DMS53 (cell line): ENCODE data around the gene ITGB8.

ENCODE experiments used
- DNase-seq: peaks from one replicate; lab custom pipeline; 2025; lab: John Stamatoyannopoulos, UW

The ITGB8 gene

GRCh38 chr7:20340839-20341238 lies 10.1 kb downstream of the ITGB8 start:
- no peak for DNase-seq

- DNase-seq: no peak
These were observed 12.5 kb downstream of the ITGB8 start for GRCh38 chr7:20343205-20343604.

GRCh38 chr7:20343941-20344340 lies 13.2 kb downstream of the ITGB8 start:
- DNase-seq: no peak

GRCh38 chr7:20344396-20344795 lies 13.7 kb downstream of the ITGB8 start:
- no peak for DNase-seq

- no peak for DNase-seq
These were observed 15.9 kb downstream of the ITGB8 start for GRCh38 chr7:20346577-20346976.

- DNase-seq: no peak
These were observed 17.0 kb downstream of the ITGB8 start for GRCh38 chr7:20347680-20348079.

GRCh38 chr7:20348125-20348807 lies 17.6 kb downstream of the ITGB8 start:
- DNase-seq: no peak

GRCh38 chr7:20350518-20350951 lies 19.8 kb downstream of the ITGB8 start:
- DNase-seq: no peak

- no peak for DNase-seq
These were observed 20.4 kb downstream of the ITGB8 start for GRCh38 chr7:20350996-20351692.

GRCh38 chr7:20351901-20352300 lies 21.2 kb downstream of the ITGB8 start:
- DNase-seq: no peak

- peak; percentile 49 for DNase-seq
These were observed 22.0 kb downstream of the ITGB8 start for GRCh38 chr7:20352573-20353306.

- DNase-seq: no peak
These were observed 24.2 kb downstream of the ITGB8 start for GRCh38 chr7:20354610-20355528.

GRCh38 chr7:20358106-20358505 lies 27.4 kb downstream of the ITGB8 start:
- no peak for DNase-seq

GRCh38 chr7:20358762-20359282 lies 28.1 kb downstream of the ITGB8 start:
- DNase-seq: no peak

GRCh38 chr7:20359341-20359963 lies 28.8 kb downstream of the ITGB8 start:
- no peak for DNase-seq

- DNase-seq: peak; percentile 37
These were observed 32.0 kb downstream of the ITGB8 start for GRCh38 chr7:20362574-20363253.

- DNase-seq: no peak
These were observed 34.0 kb downstream of the ITGB8 start for GRCh38 chr7:20364571-20365196.

- no peak for DNase-seq
These were observed 34.8 kb downstream of the ITGB8 start for GRCh38 chr7:20365486-20365885.

GRCh38 chr7:20374399-20374798 lies 43.7 kb downstream of the ITGB8 start:
- DNase-seq: peak; percentile 45

GRCh38 chr7:20376796-20377195 lies 46.1 kb downstream of the ITGB8 start:
- no peak for DNase-seq
